Skin of body (tissue), 2 donors: ENCODE data around the gene SERPINA1. TPM values are rescaled to one million over a fixed set of nuclear protein-coding genes. Genes with fewer than 3 reads are reported as not detected.
"Not testable (repeated sequence)": the region's sequence is repeated elsewhere in the genome, so short reads cannot be mapped to it uniquely, and the experiment has no call there.

Source experiments
- DNase-seq: peaks from one replicate; lab custom pipeline; 2025; lab: John Stamatoyannopoulos, UW
- total RNA-seq: library from RNA; depleted of rRNA; stranded (reverse); fragments of >200 nt; gene quantifications from one replicate; pipeline ENCODE4 v1.2.3, GENCODE V29; 2014

The SERPINA1 gene
- 11.1 TPM for total RNA-seq

DNA sequence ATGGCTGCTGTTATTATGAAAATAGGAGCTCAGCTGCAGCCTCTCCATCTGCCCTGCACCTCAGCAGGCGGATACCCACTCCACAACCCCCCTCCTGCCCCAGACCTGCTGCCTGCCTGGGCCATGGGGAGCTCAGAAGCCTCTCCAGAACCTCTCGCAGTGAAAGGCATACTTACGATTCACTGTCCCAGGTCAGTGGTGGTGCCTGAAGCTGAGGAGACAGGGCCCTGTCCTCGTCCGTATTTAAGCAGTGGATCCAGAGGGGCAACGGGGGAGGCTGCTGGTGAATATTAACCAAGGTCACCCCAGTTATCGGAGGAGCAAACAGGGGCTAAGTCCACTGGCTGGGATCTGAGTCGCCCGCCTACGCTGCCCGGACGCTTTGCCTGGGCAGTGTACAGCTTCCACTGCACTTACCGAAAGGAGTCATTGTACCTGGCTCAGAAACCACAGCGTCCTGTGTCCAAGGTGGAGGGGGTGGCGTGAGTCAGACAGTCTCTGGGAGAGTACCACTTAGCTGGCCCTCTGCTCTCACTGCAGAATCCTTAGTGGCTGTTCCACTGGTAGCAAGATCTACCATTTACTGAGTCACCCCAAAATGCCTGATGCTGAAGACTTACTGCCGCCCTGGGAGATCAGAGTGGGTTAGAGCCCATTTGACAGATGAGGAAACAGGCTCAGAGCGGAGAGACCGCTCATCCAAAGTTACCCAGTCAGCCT is at the start of gene SERPINA1:
Gene SERPINA1 (minus strand): TSS at position 219 of the 720 bp plus-strand sequence. CDS start 5,365 bp downstream, outside the sequence.
- no peak for DNase-seq

DNA sequence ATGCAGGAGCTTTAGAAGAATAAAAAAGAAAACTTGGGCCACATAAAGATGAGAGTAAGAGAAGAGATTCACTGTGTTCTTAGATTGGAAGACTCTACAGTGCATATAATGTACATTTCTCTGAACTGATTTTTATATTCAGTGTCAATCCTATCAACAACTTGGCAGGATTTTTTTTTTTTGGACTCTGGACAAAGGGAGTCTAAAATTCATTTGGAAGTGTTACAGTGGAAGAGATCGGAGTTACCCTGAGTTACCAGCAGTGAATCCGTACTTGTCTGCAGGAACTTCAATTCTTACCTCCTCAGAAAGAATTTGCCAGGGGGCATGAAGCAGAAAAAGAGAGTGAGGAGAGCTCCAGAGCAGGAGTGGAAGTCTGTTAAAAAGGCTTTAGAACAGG is 40.2 kb upstream of the SERPINA1 start:
- no peak for DNase-seq

DNA sequence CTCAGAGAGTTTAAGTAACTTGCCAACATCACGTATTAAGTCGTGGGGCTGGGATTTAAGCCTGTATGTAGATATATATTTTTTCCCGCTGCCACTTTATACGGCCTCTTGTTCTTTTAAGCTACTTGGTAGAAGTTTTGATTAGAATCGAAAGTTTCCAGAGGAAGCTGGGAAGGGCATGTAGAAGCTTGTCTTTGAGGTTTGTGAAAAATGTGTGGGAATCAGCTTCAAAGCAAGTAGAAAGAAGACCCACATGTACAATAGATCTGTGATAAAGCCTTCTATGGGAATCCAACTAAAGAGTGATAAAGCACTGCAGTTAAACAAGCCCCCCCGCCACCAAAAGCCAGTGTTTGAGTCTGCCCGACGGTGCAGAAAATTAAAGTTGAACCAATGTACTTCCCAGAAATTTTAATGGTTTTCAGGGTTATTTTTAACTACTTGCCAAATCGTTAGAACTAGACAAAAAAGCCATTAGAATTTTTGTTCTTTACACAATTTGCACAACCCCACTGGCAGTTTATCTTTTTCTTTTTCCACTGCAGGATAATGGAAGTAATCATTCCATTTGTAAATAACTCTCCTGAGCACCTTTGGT is 38.7 kb upstream of the SERPINA1 start:
- no peak for DNase-seq

DNA sequence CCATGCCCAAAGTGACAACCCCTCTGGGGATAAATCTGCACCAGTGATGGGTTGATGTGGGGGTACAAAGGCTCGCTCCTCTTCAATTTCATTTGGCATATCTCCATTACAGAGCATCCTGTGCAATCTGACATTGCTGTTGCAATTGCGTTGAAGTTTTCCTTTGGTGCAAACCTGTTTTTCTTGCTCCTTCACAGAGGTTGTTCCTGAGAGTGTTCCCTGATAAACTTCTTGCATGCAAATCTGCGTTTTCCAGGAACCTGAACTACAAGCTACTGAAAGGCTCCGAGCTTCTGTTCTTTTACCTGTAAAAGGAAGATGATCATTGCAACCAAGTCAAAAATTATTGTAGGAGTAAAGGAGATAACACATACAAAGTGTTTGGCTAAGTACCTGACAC is 38.1 kb upstream of the SERPINA1 start:
- DNase-seq: peak; percentile 2

DNA sequence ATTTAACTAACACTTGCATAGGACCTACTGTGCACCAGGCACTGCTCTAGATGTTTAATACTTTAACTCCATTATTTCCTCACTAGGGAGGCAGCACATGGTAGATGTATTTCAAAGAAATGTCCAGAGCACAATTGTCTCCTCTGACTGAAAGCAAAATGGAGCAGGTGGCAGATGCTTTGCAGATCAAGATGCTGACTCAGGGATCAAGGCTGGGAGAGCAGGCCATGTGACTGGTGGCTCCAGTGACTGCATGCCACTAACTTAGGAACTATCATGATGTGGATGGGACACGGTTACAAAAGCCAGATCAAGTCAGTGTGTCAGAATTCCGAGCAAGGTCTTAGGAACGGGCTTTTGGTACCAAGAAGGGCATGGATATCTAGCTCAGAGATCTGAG is 36.0 kb upstream of the SERPINA1 start:
- DNase-seq: no peak

DNA sequence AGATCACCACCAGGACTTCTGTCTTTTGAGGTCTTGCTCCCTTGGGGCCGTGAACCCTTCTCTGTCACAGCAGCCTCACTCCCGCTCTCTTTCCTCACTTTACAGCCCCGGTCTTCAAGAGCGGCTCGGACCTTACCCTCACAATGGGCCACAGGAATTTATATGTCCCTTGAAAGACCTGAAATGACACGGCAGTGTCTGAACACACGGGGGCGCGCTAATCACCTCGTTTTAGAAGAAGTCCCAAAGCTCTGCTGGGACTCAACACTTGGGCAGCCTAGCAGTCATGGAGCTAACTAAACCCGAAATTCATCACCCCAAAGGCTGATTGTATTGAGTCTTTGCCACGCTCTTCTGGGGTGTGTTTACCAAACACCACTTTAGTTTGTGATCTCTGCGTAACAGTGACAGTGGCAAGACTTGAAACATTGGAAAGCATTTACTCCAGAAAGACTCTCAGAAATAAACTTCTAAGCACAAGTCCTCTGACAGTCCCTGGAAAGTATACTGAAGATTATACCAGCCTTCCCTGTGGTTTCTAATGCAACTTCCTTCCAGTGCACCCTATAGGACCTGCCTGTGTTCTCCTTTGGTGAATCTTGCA is 35.2 kb upstream of the SERPINA1 start:
- DNase-seq: no peak

DNA sequence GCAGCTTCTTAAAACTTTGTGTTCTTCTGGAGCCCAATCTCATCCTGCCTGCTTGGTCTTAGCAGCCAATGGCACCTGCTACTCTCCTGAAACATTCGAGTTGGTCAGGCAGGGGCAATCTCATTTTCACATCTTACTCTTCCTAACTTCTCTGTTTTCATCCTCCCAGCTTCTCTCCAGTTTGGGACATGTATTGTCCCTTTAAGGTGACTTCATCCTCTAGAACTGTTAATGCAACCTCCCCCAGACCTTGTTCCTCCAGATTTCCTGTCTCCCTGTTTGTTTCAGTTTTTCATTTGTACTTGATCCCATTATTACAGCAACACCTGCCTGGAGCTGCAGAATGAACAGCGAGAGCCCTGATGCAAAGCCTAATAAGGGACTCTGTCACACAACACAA is 32.9 kb upstream of the SERPINA1 start:
- no peak for DNase-seq

DNA sequence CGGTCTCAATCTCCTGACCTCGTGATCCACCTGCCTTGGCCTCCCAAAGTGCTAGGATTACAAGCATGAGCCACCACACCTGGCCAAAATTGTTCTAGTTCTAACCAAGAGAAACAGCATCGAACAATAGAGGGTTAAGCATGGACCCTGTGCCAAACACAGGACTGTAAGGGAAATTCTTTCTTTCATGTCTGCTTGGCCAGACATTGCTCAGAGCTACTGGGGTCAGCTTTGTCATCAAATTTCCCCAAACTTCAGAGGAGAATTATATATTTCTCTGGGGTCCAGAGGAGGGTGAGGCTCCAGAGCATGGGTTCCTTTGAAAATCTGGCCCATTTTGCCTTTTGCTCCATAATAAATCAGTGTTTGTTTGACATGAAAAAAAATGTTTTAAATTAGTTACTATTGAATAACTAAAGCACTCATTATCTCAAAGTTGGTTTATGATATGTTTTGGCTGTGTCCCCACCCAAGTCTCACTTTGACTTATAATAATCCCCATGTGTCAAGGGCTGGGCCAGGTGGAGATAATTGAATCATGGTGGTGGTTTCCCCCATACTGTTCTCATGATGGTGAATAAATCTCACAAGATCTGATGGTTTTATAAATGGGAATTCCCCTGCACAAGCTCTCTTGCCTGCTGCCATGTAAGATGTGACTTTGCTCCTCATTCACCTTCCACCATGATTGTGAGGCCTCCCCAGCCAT is 29.2 kb upstream of the SERPINA1 start:
- not testable (repeated sequence) for DNase-seq

DNA sequence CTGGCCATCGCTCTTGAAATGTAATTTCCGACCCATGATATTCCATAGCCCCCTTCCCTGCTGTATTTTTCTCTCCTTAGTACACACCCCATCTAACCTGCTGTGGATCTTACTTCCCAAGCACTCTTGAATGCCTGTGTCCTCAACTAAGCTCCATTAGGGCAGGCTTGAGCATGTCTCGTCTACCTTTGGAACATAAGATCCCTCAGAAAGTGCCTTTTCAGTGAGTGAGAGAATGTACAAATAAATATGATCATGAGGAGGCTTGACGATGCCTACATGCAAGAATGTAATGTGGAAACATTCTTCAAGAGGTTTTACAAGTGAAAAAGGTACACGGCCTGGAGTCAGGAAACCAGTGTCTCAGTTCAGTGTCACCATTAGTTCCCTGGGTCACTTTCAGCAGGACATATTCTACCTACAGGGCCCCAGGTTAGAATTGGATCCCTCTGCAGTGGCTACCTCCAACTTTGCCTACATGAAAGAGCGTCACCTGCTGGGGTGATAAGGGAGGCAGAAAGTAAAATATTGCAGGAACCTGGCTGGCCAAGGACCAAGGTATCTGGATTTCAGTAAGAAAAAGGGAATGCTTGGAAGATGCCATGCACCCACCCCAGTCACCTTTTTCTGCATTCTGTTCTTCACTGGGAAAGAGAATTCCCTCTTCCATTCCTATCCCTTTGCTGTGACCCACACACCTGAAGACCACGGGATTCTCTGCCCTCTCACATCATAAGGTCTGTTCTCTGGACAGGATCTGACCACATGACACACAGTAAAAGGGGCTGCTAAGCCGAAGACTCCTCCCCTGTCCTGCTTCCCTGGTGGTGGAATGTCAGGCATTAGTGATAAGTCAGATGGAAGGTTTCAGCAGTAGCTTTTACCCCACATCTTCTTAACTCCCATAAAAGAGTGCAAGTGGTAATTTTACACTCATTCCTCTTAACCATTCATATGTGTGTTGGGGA is 24.6 kb upstream of the SERPINA1 start:
- DNase-seq: no peak

DNA sequence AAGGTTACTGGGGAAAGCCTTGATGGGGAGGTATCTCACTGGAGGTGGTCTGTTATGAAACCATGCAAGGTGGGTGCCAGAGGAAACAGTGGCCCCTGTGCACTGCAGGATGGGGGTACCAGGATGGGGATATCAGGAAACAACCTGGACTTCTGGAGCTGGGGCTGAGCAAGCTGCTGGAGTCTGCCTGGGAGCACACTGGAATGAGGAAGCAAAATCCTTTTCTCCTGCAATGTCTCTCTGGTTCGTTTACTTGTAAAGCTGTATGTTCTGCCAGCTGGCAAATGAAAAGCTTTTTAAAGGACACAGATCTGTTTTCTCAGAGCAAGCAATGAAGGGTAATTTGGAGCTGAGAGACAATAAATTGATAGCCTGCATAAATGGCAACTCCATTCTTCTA is 23.2 kb upstream of the SERPINA1 start:
- DNase-seq: no peak

DNA sequence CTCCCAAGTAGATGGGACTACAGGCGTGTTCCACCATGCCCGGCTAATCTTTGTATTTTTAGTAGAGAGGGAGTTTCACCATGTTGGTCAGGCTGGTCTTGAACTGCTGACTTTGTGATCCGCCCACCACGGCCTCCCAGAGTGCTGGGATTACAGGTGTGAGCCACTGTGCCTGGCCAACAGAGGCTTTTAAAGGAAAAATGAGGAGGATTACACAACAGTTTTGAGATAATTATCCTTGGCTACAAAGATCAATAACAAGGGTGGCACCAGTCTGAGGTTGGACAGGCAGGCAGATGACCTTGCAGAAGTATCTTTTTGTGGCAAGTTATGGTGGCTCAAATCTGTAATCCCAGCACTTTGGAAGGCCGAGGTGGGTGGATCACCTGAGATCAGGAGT is 21.0 kb upstream of the SERPINA1 start:
- not testable (repeated sequence) for DNase-seq

DNA sequence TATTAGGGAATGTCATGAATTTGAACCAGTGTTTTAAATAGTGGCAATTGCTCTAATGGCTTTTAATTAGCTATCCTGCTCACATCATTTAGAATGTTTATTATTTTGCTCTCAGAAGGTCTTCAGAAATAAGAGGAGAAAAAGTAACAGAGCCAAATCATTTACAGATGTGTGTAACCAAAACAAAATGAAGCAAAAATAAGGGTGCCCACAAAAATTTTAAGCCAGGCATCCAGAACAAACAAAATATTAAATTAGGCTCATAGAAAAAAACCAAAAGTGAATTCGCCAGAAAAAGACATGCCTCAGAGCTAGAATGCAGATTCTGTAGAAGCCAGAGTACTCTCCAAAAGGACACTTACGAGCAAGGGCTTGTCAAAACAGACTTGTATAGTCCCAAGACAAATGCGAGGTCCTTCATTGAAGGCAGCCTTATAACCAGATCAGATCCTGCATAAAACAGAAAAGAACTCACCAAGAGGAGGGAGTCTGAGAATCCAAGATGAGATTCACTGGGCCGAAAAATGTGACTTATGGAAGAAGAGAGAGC is 20.2 kb upstream of the SERPINA1 start:
- DNase-seq: no peak

DNA sequence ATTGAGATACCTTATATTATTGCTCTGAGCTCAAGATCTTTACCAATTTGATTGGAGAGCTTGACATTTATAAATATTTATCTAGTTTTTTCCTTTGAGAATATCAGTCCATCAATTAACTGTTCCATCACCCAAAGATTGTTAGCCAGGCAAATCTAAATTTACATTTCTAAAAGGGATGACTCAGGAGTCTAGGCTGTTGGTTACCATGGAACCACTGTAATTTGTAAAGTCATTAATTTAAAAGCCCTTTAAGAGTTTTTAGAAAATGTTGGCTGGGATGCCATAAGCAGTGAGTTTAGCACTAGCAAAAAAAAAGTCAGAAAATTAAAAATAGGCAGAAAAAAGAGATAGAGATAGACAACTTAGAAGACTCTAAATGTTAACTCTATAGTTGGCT is 19.5 kb upstream of the SERPINA1 start:
- no peak for DNase-seq

DNA sequence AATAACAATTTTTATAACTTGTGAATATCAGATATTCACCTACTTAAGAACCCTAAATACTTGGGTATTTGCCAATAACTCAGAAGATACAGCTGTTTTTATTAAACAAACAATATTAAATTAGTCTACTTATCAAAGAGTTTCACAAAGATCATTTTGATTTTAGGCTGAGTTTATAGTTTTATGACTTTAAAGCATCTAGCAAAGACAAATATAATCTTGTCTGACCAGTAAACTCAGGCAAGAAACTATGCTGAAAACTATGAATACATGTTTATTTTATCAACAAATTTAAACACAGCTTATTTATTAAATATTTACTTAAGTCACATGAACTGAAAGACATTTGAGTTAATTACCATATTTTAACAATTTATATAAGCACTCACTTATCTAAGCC is 18.5 kb upstream of the SERPINA1 start:
- DNase-seq: no peak

DNA sequence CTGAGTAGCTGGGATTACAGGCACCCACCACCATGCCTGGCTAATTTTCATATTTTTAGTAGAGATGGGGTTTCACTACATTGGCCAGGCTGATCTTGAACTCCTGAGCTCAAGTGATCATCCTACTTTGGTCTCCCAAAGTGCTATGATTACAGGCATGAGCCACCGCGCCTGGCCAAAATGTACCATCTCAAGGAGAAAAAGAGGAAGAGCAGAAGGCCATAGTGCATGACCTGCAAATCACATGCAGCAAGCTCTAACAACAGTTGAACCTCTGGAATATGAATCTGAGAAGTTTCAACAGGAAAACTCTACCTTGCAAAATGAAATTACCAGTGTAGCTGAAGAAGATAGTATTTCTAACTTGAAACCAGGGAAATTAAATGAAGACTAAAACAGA is 17.1 kb upstream of the SERPINA1 start:
- DNase-seq: no peak

DNA sequence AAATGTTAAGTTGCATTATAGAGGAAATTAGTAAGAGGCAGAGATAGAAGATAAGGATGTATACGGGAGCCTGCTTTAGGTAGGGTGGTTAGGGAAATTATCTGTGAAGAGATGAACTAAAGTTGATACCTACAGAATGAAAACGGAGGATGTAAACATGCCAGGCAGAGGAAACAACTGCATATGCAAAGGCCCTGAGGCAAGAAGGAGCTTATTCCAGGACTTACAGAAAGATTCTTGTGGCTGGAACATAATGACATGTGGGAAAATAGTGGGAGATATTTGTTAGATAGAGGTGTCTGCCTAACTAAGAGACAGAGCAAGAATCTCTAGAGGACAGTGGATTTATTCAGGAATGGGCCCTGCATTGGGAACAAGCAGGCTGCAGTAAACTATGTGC is 16.2 kb upstream of the SERPINA1 start:
- DNase-seq: no peak

DNA sequence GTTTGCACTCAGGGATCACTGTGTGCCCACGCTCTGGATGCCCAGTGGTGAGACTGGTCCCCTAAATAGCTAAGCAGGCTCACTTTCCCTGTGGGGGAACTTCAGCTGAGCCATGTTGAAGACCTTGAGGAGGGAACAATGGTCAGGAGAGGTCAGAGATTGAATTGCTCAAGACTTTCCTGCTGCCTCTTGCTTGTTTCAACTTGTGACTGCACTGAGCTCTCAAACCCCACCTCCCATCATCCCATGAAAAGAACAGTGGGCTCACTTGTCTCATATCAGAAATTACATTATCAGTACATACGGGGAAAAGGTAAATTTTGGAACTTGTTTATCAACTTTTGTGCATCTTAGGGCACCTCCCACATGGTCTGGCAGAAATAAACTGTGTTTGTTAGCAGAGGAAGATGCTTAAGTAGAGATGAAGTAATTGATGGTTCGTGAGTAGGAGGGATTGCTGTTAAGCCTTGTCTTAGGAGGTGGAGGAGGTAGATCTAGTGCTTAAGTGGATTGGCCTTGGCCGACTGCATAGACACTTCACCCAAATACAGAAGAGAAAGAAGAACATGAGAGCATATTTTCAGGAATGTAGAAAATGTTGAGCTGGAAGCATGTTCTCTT is 15.0 kb upstream of the SERPINA1 start:
- DNase-seq: no peak

DNA sequence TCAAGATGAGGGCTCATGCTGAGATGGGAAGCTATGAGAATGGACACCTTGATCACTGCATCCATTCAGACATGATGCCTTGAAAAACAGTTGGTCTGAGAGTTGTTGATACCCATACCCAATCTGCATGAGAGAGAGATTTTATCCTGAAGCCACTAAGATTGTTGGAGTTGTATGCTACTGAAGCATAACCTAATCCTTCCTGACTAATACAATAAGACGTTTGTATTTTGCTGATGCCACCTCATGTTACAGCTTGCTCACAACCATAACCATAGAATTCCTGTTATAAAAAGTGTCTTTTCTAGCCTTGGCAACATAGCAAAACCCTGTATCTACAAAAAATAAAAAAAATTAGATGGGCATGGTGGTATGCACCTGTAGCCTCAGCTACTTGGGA is 12.7 kb upstream of the SERPINA1 start:
- DNase-seq: no peak

DNA sequence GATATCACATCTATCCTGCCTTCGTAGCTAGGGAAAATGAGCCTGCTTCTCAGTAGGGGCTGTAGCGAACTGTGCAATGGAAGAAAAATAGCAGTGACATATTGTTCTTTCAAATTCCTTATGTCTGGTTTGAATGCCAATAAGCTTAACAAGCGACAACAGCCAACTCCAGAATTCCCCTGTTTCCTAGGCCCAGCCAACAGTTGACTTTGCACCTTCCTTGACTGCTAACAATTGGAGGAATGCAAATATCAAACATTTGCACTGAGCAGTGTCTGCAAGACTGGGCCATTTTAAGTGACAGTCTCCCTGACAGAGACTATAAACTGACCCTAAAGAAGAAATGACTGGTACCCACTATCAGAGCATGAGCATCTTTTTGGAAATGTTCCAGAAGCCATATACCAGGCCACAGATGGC is 12.0 kb upstream of the SERPINA1 start:
- DNase-seq: no peak

DNA sequence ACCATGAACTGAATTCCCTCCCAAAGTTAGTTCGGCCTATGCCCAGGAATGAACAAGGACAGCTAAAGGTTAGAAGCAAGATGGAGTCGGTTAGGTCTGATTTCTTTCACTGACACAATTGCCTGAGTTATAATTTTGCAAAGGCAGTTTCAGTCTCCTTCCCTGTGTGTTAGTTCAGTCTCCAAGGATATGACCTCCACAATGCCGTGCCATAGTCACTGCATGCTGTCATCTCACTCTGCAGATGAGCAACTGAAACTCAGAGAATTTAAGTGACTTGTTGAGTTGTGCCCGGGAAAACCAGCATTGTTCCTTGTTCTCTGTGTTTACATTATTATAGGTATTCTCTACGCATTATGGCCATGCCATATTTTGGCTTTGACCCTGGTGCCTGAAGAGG is 10.1 kb upstream of the SERPINA1 start:
- DNase-seq: no peak

DNA sequence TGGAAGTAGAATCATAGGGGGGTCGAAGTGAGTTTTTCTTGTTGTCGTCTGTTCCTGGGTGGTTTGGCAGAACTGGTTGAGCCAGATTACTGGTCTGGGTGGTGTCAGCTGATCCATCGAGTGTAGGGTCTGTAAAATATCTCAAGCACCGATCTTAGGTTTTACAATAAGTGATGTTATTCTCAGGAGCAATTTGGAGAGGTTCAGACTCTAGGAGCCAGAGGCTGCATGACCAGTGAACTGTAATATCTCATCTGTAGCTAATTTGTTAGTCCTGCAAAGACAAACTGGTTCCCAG is 9.7 kb upstream of the SERPINA1 start:
- DNase-seq: no peak
